Eye (tissue), 1 donor: ENCODE data around the gene GSTO2.

Experiments
- DNase-seq: peaks from one replicate; pipeline ENCODE4 v3.0.0-alpha.2; 2015

The GSTO2 gene

GRCh38 chr10:104345941-104346340 is 77.0 kb downstream of the GSTO2 start:
- DNase-seq, result no peak

- DNase-seq, result no peak
Measured at GRCh38 chr10:104347295-104348045, 78.5 kb downstream of the GSTO2 start.

GRCh38 chr10:104348601-104349000 is 79.6 kb downstream of the GSTO2 start:
- no peak for DNase-seq

- peak; percentile 42 for DNase-seq
Measured at GRCh38 chr10:104349623-104350126, 80.7 kb downstream of the GSTO2 start.

GRCh38 chr10:104350127-104350635 is 81.2 kb downstream of the GSTO2 start:
- DNase-seq, result peak; percentile 88

- DNase-seq, result no peak
Measured at GRCh38 chr10:104351061-104351702, 82.2 kb downstream of the GSTO2 start.

- DNase-seq, result no peak
Measured at GRCh38 chr10:104351919-104352318, 82.9 kb downstream of the GSTO2 start.

- DNase-seq, result peak; percentile 97
Measured at GRCh38 chr10:104353325-104354048, 84.5 kb downstream of the GSTO2 start, which contains the start of gene CFAP58. Gene CFAP58 (plus strand): TSS chr10:104353833. CDS start chr10:104353898, 65 bp downstream.
